ENCODE measurements around the gene DCHS1. TPM values are rescaled to one million over a fixed set of nuclear protein-coding genes. Genes with fewer than 3 reads are reported as not detected.
A peak's percentile ranks its signal among the peaks of the same experiment; 100 is the strongest.

Gene DCHS1
- total and polyA plus RNA-seq, 9 of the 15 experiments (the other 6 are each of a cell fraction or from before 2014, with no cell fraction given): 0.04 to 0.49 (median 0.14) TPM; not detected in 2

DNA sequence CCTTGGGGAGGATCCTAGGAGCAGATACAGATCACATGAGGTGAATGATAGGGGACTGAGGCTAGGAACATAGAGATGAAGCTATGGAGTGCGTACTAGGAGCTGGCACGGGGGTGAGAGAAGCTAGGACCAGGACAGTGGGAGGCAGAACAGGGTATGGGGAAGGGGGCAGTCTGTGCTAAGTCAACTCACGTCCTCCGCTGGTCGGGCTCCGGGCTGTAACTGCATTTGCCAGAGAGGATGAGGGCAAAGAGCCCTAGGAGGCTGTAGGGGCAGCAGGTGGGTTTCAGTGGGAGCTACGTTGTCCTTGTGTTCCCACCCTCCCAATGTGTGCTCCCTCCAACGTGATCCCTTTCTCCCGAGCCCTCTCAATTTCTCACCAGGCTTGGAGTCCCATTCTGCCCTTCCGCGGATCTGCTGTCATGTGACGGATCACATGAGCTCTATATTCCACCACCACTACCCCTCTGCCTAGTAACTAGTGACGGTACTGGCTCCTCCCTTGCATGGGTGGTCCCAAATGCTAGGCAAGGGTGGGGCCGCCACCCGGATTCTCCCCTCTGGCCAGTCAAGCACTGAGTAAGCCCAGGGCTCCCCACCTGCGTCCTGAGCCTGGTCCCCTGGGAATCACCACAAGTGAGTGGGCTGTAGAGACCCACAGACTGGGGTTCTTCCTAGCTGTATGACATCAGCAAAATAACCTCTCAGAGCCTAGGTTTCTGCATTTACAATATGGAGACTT, 36.4 kb downstream of the DCHS1 start, which contains the start of gene TPP1 (continued):
- no peak for TF ChIP-seq POU5F1 (IDR thresholded peaks at IDR 0.05; ENCODE audit: borderline replicate concordance, low read depth, low read length, partially characterized antibody)
- TF ChIP-seq MECOM (CRISPR knock-in tag; IDR thresholded peaks at IDR 0.05): no peak
- no peak for TF ChIP-seq GATA2 (CRISPR knock-in tag; IDR thresholded peaks at IDR 0.05)
- TF ChIP-seq, protein P1, sequence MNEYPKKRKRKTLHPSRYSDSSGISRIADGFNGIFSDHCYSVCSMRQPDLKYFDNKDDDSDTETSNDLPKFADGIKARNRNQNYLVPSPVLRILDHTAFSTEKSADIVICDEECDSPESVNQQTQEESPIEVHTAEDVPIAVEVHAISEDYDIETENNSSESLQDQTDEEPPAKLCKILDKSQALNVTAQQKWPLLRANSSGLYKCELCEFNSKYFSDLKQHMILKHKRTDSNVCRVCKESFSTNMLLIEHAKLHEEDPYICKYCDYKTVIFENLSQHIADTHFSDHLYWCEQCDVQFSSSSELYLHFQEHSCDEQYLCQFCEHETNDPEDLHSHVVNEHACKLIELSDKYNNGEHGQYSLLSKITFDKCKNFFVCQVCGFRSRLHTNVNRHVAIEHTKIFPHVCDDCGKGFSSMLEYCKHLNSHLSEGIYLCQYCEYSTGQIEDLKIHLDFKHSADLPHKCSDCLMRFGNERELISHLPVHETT (CRISPR knock-in tag; conservative IDR thresholded peaks at IDR 0.05 in 1 of 2, IDR thresholded peaks at IDR 0.05 in 1 of 2): no peak
- TF ChIP-seq, protein P2, sequence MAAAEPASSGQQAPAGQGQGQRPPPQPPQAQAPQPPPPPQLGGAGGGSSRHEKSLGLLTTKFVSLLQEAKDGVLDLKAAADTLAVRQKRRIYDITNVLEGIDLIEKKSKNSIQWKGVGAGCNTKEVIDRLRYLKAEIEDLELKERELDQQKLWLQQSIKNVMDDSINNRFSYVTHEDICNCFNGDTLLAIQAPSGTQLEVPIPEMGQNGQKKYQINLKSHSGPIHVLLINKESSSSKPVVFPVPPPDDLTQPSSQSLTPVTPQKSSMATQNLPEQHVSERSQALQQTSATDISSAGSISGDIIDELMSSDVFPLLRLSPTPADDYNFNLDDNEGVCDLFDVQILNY (CRISPR knock-in tag; IDR thresholded peaks at IDR 0.05): no peak
- TF ChIP-seq SMAD3 (CRISPR knock-in tag; conservative IDR thresholded peaks at IDR 0.05): no peak
- TF ChIP-seq, protein P3, sequence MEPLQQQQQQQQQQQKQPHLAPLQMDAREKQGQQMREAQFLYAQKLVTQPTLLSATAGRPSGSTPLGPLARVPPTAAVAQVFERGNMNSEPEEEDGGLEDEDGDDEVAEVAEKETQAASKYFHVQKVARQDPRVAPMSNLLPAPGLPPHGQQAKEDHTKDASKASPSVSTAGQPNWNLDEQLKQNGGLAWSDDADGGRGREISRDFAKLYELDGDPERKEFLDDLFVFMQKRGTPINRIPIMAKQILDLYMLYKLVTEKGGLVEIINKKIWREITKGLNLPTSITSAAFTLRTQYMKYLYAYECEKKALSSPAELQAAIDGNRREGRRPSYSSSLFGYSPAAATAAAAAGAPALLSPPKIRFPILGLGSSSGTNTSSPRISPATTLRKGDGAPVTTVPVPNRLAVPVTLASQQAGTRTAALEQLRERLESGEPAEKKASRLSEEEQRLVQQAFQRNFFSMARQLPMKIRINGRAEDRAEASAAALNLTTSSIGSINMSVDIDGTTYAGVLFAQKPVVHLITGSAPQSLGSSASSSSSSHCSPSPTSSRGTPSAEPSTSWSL (CRISPR knock-in tag; IDR thresholded peaks at IDR 0.05; ENCODE audit: borderline replicate concordance): no peak
- TF ChIP-seq TEAD2 (tag; IDR thresholded peaks at IDR 0.05): no peak
- TF ChIP-seq ZNF436 (CRISPR knock-in tag; IDR thresholded peaks at IDR 0.05): no peak
- no peak for TF ChIP-seq ZNF780A (CRISPR knock-in tag; IDR thresholded peaks at IDR 0.05)
- TF ChIP-seq KHSRP (IDR thresholded peaks at IDR 0.05): 0 out of 2 replicates have a peak, but pooled peaks have one; percentile 43
- no peak for TF ChIP-seq MEIS2 (IDR thresholded peaks at IDR 0.05; ENCODE audit: partially characterized antibody)
- TF ChIP-seq, protein P4, sequence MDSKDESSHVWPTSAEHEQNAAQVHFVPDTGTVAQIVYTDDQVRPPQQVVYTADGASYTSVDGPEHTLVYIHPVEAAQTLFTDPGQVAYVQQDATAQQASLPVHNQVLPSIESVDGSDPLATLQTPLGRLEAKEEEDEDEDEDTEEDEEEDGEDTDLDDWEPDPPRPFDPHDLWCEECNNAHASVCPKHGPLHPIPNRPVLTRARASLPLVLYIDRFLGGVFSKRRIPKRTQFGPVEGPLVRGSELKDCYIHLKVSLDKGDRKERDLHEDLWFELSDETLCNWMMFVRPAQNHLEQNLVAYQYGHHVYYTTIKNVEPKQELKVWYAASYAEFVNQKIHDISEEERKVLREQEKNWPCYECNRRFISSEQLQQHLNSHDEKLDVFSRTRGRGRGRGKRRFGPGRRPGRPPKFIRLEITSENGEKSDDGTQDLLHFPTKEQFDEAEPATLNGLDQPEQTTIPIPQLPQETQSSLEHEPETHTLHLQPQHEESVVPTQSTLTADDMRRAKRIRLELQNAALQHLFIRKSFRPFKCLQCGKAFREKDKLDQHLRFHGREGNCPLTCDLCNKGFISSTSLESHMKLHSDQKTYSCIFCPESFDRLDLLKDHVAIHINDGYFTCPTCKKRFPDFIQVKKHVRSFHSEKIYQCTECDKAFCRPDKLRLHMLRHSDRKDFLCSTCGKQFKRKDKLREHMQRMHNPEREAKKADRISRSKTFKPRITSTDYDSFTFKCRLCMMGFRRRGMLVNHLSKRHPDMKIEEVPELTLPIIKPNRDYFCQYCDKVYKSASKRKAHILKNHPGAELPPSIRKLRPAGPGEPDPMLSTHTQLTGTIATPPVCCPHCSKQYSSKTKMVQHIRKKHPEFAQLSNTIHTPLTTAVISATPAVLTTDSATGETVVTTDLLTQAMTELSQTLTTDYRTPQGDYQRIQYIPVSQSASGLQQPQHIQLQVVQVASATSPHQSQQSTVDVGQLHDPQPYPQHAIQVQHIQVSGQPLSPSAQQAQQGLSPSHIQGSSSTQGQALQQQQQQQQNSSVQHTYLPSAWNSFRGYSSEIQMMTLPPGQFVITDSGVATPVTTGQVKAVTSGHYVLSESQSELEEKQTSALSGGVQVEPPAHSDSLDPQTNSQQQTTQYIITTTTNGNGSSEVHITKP (IDR thresholded peaks at IDR 0.05; ENCODE audit: partially characterized antibody): peak; percentile 86
- TF ChIP-seq ZNF57 (CRISPR knock-in tag; IDR thresholded peaks at IDR 0.05): no peak
- TF ChIP-seq SRF (CRISPR knock-in tag; IDR thresholded peaks at IDR 0.05): peak in 1 of 2 experiments; percentile 45; a peak in 2 of 4 replicates
- peak; percentile 59; the same call in 1 of the 2 replicates for TF ChIP-seq PHF8 (IDR thresholded peaks at IDR 0.05; ENCODE audit: borderline replicate concordance, low read length)
- peak; percentile 52; the same call in 1 of the 2 replicates for TF ChIP-seq JUND (IDR thresholded peaks at IDR 0.05; ENCODE audit: borderline replicate concordance, low read depth, low read length)
- TF ChIP-seq JUND (tag; IDR thresholded peaks at IDR 0.05; ENCODE audit: borderline replicate concordance, low read depth, low read length): no peak; the same call in 1 of the 3 replicates

Data from K562 (cell line).